OCI-LY3 (cell line): ENCODE results near the gene WLS.

ENCODE experiments used
- CTCF ChIP-seq: fragments of 200-600, 300-600 bp; sonication (generic); IDR thresholded peaks from 2 replicates; pipeline ENCODE4 v1.5.1; 2014; ENCODE audit warnings: antibody characterized with exemption, low read length, low read depth
- EZH2phosphoT487 ChIP-seq: fragments of 200-600 bp; shearing (Covaris generic); IDR thresholded peaks from 2 replicates; pipeline ENCODE4 v1.6.1; 2018; ENCODE audit warnings: antibody characterized with exemption, mixed run types, low read depth

DNA sequence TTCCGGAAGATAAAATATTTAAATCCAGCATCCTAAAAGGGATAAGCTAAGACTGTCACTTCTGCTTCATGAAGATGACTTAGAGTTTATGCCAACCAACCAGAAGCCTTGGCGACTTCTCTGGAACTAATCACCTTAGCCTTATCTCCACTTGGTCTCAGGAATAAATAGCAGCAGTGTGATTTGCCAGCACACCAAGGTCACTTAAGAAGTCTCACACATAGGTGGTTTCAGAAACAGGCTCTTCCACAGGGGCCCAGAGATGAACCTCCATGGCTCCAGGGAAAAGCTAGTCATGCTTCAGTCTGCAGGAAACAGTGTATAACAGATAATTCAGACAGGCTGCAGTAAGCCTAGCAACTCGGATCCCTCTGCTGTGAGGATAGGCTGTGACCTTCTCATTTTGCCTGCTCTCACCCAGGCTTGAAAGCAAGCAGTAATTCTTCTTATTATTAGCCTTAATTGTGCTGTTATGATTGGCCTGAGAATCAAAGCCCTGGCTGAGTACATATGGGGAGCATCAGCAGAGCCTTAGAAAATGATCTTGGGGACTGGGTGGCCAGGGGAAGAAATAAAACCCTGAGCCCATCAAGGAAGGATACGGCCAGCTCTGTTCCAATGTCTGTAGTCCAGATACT lies 84.7 kb downstream of the WLS start:
- TF ChIP-seq CTCF (no peak), EZH2phosphoT487 (no peak)
